Measurements from ENCODE around the gene RBM33. TPM values are rescaled to one million over a fixed set of nuclear protein-coding genes. Genes with fewer than 3 reads are reported as not detected.

The RBM33 gene
- total RNA-seq, 1 experiment from 2014 or later = 34.4 TPM

DNA sequence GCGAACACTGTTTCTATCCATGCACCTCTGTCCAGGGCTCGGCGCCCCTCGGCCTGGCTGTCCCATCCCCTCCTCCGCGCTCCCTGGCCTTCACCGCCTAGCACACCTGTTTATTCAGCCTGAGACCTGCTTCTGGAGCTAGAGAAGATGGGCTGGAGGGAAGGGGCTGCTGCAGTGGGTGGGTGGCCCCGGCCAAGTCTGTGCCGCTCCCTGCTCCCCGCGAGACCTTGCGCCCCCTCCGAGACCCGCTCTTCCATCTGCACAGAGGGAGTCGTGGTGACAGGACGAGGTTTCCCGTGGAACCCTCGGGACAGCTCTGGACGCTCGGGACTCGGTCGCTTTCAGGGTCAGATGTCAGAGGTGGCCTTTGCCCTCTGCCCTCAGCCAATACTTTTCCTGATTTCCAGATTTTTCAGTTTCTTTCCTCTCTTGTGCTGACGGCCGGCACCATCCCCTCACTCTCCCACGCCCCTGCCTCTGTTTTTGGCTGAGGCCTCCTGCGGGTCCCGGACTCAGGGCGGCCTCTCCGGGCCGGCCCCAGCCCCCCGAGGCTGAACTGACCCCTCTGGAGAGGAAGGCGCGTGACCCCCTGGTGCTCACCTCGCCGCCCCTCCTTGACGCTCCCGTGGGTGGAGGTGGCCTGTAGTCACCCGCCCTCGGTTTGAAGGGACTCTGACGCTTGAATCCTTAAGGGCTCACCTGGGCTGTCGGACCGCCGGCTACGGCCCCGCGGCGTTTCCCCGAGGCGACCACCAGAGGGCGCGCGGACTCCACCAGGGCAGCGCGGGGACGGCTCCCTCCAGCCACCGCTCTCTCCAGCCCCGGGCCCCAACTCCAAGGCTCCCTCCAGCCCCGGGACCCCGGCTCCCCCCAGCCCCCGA is 152.2 kb downstream of the RBM33 start:
- H3K4me1 ChIP-seq (ENCODE audit: low read length) = peaks cover 13% of the 10 kb centered on the region
- no peak overlapping the region for H3K27ac ChIP-seq (ENCODE audit: low read length)
- 0 out of 2 replicates have a peak, but pooled peaks cover 5% of the 10 kb centered on the region for H4K20me1 ChIP-seq (ENCODE audit: insufficient read depth, low read depth, low read length)
- H2AFZ ChIP-seq (ENCODE audit: low read length) = no peak overlapping the region
- DNase-seq = peak; percentile 75
- H3K9ac ChIP-seq (ENCODE audit: low read length) = no peak overlapping the region
- H3K4me3 ChIP-seq (ENCODE audit: low read length) = no peak overlapping the region
- no peaks in the 10 kb centered on the region for H3K9me3 ChIP-seq (ENCODE audit: low read length)
- no peaks in the 10 kb centered on the region for H3K79me2 ChIP-seq (ENCODE audit: low read length)
- no peaks in the 10 kb centered on the region for H3K36me3 ChIP-seq (ENCODE audit: insufficient read depth, low read length)
- H3K9me2 ChIP-seq (replicated peaks; ENCODE audit: insufficient read depth, low read length) = no peaks in the 10 kb centered on the region
- H3K27me3 ChIP-seq (ENCODE audit: low read length) = no peaks in the 10 kb centered on the region
- H3K4me2 ChIP-seq (ENCODE audit: low read depth, low read length, poor library complexity, severe bottlenecking) = no peak overlapping the region

DNA sequence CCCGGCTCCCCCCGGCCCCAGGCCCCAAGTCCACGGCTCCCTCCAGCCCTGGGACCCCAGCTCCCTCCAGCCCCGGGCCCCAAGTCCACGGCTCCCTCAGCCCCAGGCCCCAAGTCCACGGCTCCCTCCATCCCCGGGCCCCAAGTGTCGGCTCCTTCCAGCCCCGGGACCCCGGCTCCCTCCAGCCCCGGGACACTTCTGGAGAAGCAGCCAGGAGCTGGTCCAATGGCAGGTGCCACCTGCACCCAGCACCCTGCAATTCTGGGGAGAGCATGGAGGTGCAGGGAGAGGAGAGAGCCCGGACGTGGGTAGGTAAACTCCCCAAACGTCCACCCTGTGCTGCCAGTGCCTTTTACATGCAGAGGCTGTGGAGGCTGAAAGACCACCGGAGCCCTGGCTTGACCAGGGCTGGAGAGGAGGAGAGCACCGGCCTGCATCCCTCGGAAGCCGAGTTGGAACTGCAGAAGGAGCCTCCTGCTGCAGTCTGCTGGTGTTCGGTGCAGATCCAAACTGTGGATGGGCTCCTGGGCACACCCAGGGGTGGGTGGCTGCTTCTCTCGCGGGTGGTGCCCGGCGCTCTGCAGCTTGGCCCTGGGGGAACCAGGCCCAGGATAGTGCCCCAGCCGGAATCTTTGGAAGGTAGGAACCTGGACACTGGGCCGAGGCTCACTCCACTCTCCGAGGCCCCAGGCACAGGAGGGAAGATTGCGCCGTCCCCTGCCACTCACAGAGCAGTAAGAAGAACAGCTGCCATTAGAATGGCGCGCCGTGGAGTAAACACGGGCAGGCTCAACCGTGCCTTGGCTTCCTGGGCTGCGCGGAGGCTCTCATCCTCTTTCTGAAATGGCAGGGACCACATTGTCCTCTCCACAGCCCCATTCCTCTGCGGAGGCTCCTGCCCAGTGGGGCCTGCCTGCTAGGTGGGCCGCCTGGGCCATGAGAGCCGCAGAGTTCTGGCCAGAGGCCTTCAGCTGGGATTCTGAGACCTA is 153.1 kb downstream of the RBM33 start:
- Histone ChIP-seq H3K9me2 (replicated peaks; ENCODE audit: insufficient read depth, low read length) (no peaks in the 10 kb centered on the region), H3K27ac (ENCODE audit: low read length) (no peak overlapping the region), H3K4me1 (ENCODE audit: low read length) (peaks cover 13% of the 10 kb centered on the region), H3K27me3 (ENCODE audit: low read length) (no peaks in the 10 kb centered on the region), H3K4me3 (ENCODE audit: low read length) (no peak overlapping the region), H3K4me2 (ENCODE audit: low read depth, low read length, poor library complexity, severe bottlenecking) (no peak overlapping the region), H3K36me3 (ENCODE audit: insufficient read depth, low read length) (no peaks in the 10 kb centered on the region), H3K9ac (ENCODE audit: low read length) (no peak overlapping the region), H3K9me3 (ENCODE audit: low read length) (no peaks in the 10 kb centered on the region), H2AFZ (ENCODE audit: low read length) (no peak overlapping the region), H3K79me2 (ENCODE audit: low read length) (no peaks in the 10 kb centered on the region), H4K20me1 (ENCODE audit: insufficient read depth, low read depth, low read length) (0 out of 2 replicates have a peak, but pooled peaks cover 5% of the 10 kb centered on the region)
- DNase-seq = no peak

GRCh38 chr7:155798673-155799439 is 154.4 kb downstream of the RBM33 start:
- H3K27me3 ChIP-seq (ENCODE audit: low read length) = no peaks in the 10 kb centered on the region
- H3K27ac ChIP-seq (ENCODE audit: low read length) = no peak overlapping the region
- H4K20me1 ChIP-seq (ENCODE audit: insufficient read depth, low read depth, low read length) = 0 out of 2 replicates have a peak, but pooled peaks cover 5% of the 10 kb centered on the region

GRCh38 chr7:155799514-155799913 is 155.1 kb downstream of the RBM33 start:
- no peak for DNase-seq
- Histone ChIP-seq H3K27me3 (ENCODE audit: low read length) (no peaks in the 10 kb centered on the region), H3K4me1 (ENCODE audit: low read length) (peaks cover 8% of the 10 kb centered on the region), H3K79me2 (ENCODE audit: low read length) (no peaks in the 10 kb centered on the region), H3K4me2 (ENCODE audit: low read depth, low read length, poor library complexity, severe bottlenecking) (no peak overlapping the region), H3K9me3 (ENCODE audit: low read length) (no peaks in the 10 kb centered on the region), H3K27ac (ENCODE audit: low read length) (no peak overlapping the region), H4K20me1 (ENCODE audit: insufficient read depth, low read depth, low read length) (0 out of 2 replicates have a peak, but pooled peaks cover 5% of the 10 kb centered on the region), H3K9ac (ENCODE audit: low read length) (no peak overlapping the region), H3K36me3 (ENCODE audit: insufficient read depth, low read length) (no peaks in the 10 kb centered on the region), H2AFZ (ENCODE audit: low read length) (no peak overlapping the region), H3K9me2 (replicated peaks; ENCODE audit: insufficient read depth, low read length) (no peaks in the 10 kb centered on the region), H3K4me3 (ENCODE audit: low read length) (no peak overlapping the region)

More at GRCh38 chr7:155798673-155799439, 154.4 kb downstream of the RBM33 start:
- H3K79me2 ChIP-seq (ENCODE audit: low read length) = no peaks in the 10 kb centered on the region
- peak; percentile 64 for DNase-seq
- H3K9ac ChIP-seq (ENCODE audit: low read length) = no peak overlapping the region
- no peak overlapping the region for H2AFZ ChIP-seq (ENCODE audit: low read length)
- no peak overlapping the region for H3K4me3 ChIP-seq (ENCODE audit: low read length)
- no peak overlapping the region for H3K4me2 ChIP-seq (ENCODE audit: low read depth, low read length, poor library complexity, severe bottlenecking)
- no peaks in the 10 kb centered on the region for H3K9me3 ChIP-seq (ENCODE audit: low read length)
- peaks cover 10% of the 10 kb centered on the region for H3K4me1 ChIP-seq (ENCODE audit: low read length)
- no peaks in the 10 kb centered on the region for H3K36me3 ChIP-seq (ENCODE audit: insufficient read depth, low read length)
- H3K9me2 ChIP-seq (replicated peaks; ENCODE audit: insufficient read depth, low read length) = no peaks in the 10 kb centered on the region

- Histone ChIP-seq H4K20me1 (ENCODE audit: insufficient read depth, low read depth, low read length) (0 out of 2 replicates have a peak, but pooled peaks cover 5% of the 10 kb centered on the region), H3K4me3 (ENCODE audit: low read length) (no peak overlapping the region), H3K9me3 (ENCODE audit: low read length) (no peaks in the 10 kb centered on the region), H3K36me3 (ENCODE audit: insufficient read depth, low read length) (no peaks in the 10 kb centered on the region), H2AFZ (ENCODE audit: low read length) (no peak overlapping the region), H3K27me3 (ENCODE audit: low read length) (no peaks in the 10 kb centered on the region), H3K4me2 (ENCODE audit: low read depth, low read length, poor library complexity, severe bottlenecking) (no peak overlapping the region), H3K27ac (ENCODE audit: low read length) (no peak overlapping the region), H3K4me1 (ENCODE audit: low read length) (peaks cover 8% of the 10 kb centered on the region), H3K9me2 (replicated peaks; ENCODE audit: insufficient read depth, low read length) (no peaks in the 10 kb centered on the region), H3K9ac (ENCODE audit: low read length) (no peak overlapping the region), H3K79me2 (ENCODE audit: low read length) (no peaks in the 10 kb centered on the region)
- DNase-seq = no peak
Observed at GRCh38 chr7:155800301-155800700, 155.8 kb downstream of the RBM33 start.

DNA sequence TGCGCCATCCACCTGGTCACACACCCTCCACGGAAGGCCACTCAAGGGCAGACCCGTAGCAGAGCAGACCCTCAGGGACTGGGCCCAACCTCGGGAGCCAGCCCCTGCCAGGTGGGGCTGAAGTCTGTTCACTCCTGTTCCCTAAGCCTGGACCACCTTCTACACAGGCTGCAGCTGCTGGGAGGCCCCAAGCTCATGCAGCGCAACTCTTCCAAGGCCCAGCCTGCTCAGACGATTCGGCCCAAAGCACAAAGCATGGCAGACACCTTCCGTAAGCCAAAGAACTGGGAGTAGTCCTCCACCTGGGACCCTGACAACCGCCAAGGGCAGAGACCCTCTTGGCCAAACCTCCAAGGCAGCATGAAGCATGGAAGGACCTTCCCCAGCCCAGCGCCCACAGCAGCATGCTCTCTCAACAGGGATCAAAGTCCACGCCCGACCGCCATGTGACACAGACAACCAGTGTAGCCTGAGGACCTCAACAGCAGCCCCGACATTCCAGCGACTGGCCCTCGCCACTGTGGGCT is 156.3 kb downstream of the RBM33 start:
- Histone ChIP-seq H3K9me2 (replicated peaks; ENCODE audit: insufficient read depth, low read length) (no peaks in the 10 kb centered on the region), H2AFZ (ENCODE audit: low read length) (no peak overlapping the region), H3K9ac (ENCODE audit: low read length) (no peak overlapping the region), H3K9me3 (ENCODE audit: low read length) (no peaks in the 10 kb centered on the region), H3K27ac (ENCODE audit: low read length) (no peak overlapping the region), H3K27me3 (ENCODE audit: low read length) (no peaks in the 10 kb centered on the region), H3K4me2 (ENCODE audit: low read depth, low read length, poor library complexity, severe bottlenecking) (no peak overlapping the region), H3K36me3 (ENCODE audit: insufficient read depth, low read length) (no peaks in the 10 kb centered on the region), H3K4me3 (ENCODE audit: low read length) (no peak overlapping the region), H3K79me2 (ENCODE audit: low read length) (no peaks in the 10 kb centered on the region), H4K20me1 (ENCODE audit: insufficient read depth, low read depth, low read length) (0 out of 2 replicates have a peak, but pooled peaks cover 5% of the 10 kb centered on the region), H3K4me1 (ENCODE audit: low read length) (peaks cover 8% of the 10 kb centered on the region)
- DNase-seq = no peak

GRCh38 chr7:155802291-155802690 is 157.8 kb downstream of the RBM33 start:
- peaks cover 8% of the 10 kb centered on the region for H3K4me1 ChIP-seq (ENCODE audit: low read length)
- H3K4me3 ChIP-seq (ENCODE audit: low read length) = no peak overlapping the region
- no peaks in the 10 kb centered on the region for H3K79me2 ChIP-seq (ENCODE audit: low read length)
- H3K9me3 ChIP-seq (ENCODE audit: low read length) = no peaks in the 10 kb centered on the region
- no peak for DNase-seq
- no peak overlapping the region for H3K4me2 ChIP-seq (ENCODE audit: low read depth, low read length, poor library complexity, severe bottlenecking)
- no peaks in the 10 kb centered on the region for H3K9me2 ChIP-seq (replicated peaks; ENCODE audit: insufficient read depth, low read length)
- H3K27me3 ChIP-seq (ENCODE audit: low read length) = no peaks in the 10 kb centered on the region
- 0 out of 2 replicates have a peak, but pooled peaks cover 5% of the 10 kb centered on the region for H4K20me1 ChIP-seq (ENCODE audit: insufficient read depth, low read depth, low read length)
- H3K27ac ChIP-seq (ENCODE audit: low read length) = no peak overlapping the region
- H3K36me3 ChIP-seq (ENCODE audit: insufficient read depth, low read length) = no peaks in the 10 kb centered on the region
- no peak overlapping the region for H2AFZ ChIP-seq (ENCODE audit: low read length)
- no peak overlapping the region for H3K9ac ChIP-seq (ENCODE audit: low read length)
